ENCODE results near the gene IGFBP4. TPM values are rescaled to one million over a fixed set of nuclear protein-coding genes. Genes with fewer than 3 reads are reported as not detected.

The IGFBP4 gene
- total RNA-seq, 2 experiments from 2014 or later, result 27.1 to 28.4 TPM

- Mint-ChIP-seq H3K27ac (no peak overlapping the region), H3K4me3 (no peak overlapping the region), H3K4me1 (peaks cover 2% of the 10 kb centered on the region), H3K27me3 (peaks cover 14% of the 10 kb centered on the region), H3K9me3 (no peaks in the 10 kb centered on the region), H3K36me3 (ENCODE audit: low read depth) (no peaks in the 10 kb centered on the region)
- no peak for DNase-seq
- ChIA-PET CTCF (interaction anchor here (0.6 to 1.5 kb wide), 2 partner anchors 29 to 30 kb away, joined by 3 read pairs; no protein-coding TSS in a partner anchor), POLR2A (interaction anchor here (1.3 to 1.7 kb wide), 2 partner anchors 15 to 32 kb away, joined by 3 to 5 read pairs; no protein-coding TSS in a partner anchor)
Observed at GRCh38 chr17:40500709-40501108, 57.5 kb downstream of the IGFBP4 start.

- no peak within 1 kb of the TSS for H3K4me3 Mint-ChIP-seq
- no peak for DNase-seq
- no peaks in the 10 kb centered on the region for H3K9me3 Mint-ChIP-seq
- no peak within 1 kb of the TSS for H3K27ac Mint-ChIP-seq
- peaks cover 7% of the 10 kb centered on the region for H3K4me1 Mint-ChIP-seq
- CTCF ChIA-PET, result interaction anchor here (1.5 kb wide), 1 partner anchor 25 kb away, joined by 5 read pairs; no protein-coding TSS in a partner anchor
- POLR2A ChIA-PET, result interaction anchor here (1.0 to 1.7 kb wide), 4 partner anchors 12 to 32 kb away, joined by 3 to 6 read pairs (median 4); no protein-coding TSS in a partner anchor
- peaks cover 18% of the 10 kb centered on the region for H3K27me3 Mint-ChIP-seq
- H3K36me3 Mint-ChIP-seq (ENCODE audit: low read depth), result no peaks in the 10 kb centered on the region
Observed at GRCh38 chr17:40501499-40501911, 58.3 kb downstream of the IGFBP4 start, which contains the start of gene TNS4. Gene TNS4 (minus strand): TSS chr17:40501623. CDS start chr17:40496425, 5,198 bp downstream.

GRCh38 chr17:40502716-40503115 lies 59.5 kb downstream of the IGFBP4 start:
- Mint-ChIP-seq H3K27me3 (peaks cover 12% of the 10 kb centered on the region), H3K4me1 (peaks cover 7% of the 10 kb centered on the region), H3K9me3 (no peaks in the 10 kb centered on the region), H3K4me3 (no peak overlapping the region), H3K36me3 (ENCODE audit: low read depth) (no peaks in the 10 kb centered on the region), H3K27ac (no peak overlapping the region)
- DNase-seq, result no peak
- POLR2A ChIA-PET, result interaction anchor here (1.3 kb wide), 1 partner anchor 10 kb away, joined by 4 read pairs; no protein-coding TSS in a partner anchor
- CTCF ChIA-PET, result interaction anchor here (1.5 kb wide), 1 partner anchor 26 kb away, joined by 5 read pairs; no protein-coding TSS in a partner anchor

GRCh38 chr17:40503154-40503553 lies 59.9 kb downstream of the IGFBP4 start:
- Mint-ChIP-seq H3K9me3 (no peaks in the 10 kb centered on the region), H3K4me3 (no peak overlapping the region), H3K27ac (no peak overlapping the region), H3K36me3 (ENCODE audit: low read depth) (no peaks in the 10 kb centered on the region), H3K27me3 (peaks cover 12% of the 10 kb centered on the region), H3K4me1 (peaks cover 7% of the 10 kb centered on the region)
- no peak for DNase-seq
- ChIA-PET CTCF (no interaction called here), POLR2A (no interaction called here)

DNA sequence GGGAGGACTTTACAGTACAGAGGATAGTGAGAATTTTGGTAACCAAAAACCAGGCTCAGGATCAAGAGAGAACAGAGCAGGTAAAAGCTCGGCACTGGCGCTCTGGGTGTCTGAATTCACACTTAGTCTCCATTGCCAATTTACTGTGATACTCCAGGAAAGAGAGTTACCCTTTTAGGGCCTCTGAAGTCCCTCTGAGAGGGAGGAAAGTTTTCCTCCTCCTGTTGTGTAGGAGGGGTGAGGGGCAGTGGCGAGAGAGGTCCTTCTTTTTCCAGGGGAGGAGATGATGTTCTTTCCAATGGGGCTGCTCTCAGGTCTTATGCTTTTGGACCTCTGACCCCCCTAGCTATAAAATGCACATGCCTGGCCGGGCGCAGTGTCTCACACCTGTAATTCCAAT lies 63.5 kb downstream of the IGFBP4 start:
- Mint-ChIP-seq H3K4me1 (peaks cover 7% of the 10 kb centered on the region), H3K27me3 (peaks cover 10% of the 10 kb centered on the region), H3K36me3 (ENCODE audit: low read depth) (no peaks in the 10 kb centered on the region), H3K9me3 (no peaks in the 10 kb centered on the region), H3K27ac (no peak overlapping the region), H3K4me3 (no peak overlapping the region)
- ChIA-PET CTCF (interaction anchor here (3.1 kb wide), 1 partner anchor 31 kb away, joined by 11 read pairs; no protein-coding TSS in a partner anchor), POLR2A (interaction anchor here (1.3 kb wide), 1 partner anchor 9 kb away, joined by 4 read pairs; no protein-coding TSS in a partner anchor)
- DNase-seq, result no peak

Other genes with a start within 250 kb of the IGFBP4 start
- gene WIPF2, start 224.1 kb upstream of the IGFBP4 start, total RNA-seq, result 10 to 100 TPM; 26.0 TPM
- gene CDC6, start 155.6 kb upstream of the IGFBP4 start, total RNA-seq, result 10 to 100 TPM; 67.5 to 69.9 TPM
- gene RARA, start 134.3 kb upstream of the IGFBP4 start, total RNA-seq, result 10 to 100 TPM; 65.2 to 65.5 TPM
- gene GJD3, start 78.7 kb upstream of the IGFBP4 start, total RNA-seq, result not detected
- gene TOP2A, start 25.6 kb upstream of the IGFBP4 start, total RNA-seq, result 100 to 1,000 TPM; 361 to 373 TPM
- 10 to 100 TPM in 1 of 2 experiments, 1 to 10 TPM in 1; 9.5 to 12.7 TPM for gene TNS4, start 58.2 kb downstream of the IGFBP4 start, total RNA-seq
- 10 to 100 TPM; 43.3 to 44.6 TPM for gene CCR7, start 122.0 kb downstream of the IGFBP4 start, total RNA-seq
- 100 to 1,000 TPM in 1 of 2 experiments, 10 to 100 TPM in 1; 96.7 to 102 TPM for gene SMARCE1, start 204.4 kb downstream of the IGFBP4 start, total RNA-seq
- gene KRT222, start 221.7 kb downstream of the IGFBP4 start, total RNA-seq, result not detected